Stimulated activated CD8-positive, alpha-beta memory T cell treated with anti-CD3 and anti-CD28 coated beads, Interleukin-15, amount 100 ng/mL, for 4 hours (primary cell): ENCODE measurements around the gene MYCN.

Source experiments
- DNase-seq, 2 donors: peaks; one replicate each; pipeline ENCODE4 v3.0.0-alpha.2; 2020; ENCODE audit warnings: low read depth in 2 of 2

Gene MYCN

GRCh38 chr2:15931319-15931890 lies 8.9 kb upstream of the MYCN start:
- DNase-seq: no peak

DNA sequence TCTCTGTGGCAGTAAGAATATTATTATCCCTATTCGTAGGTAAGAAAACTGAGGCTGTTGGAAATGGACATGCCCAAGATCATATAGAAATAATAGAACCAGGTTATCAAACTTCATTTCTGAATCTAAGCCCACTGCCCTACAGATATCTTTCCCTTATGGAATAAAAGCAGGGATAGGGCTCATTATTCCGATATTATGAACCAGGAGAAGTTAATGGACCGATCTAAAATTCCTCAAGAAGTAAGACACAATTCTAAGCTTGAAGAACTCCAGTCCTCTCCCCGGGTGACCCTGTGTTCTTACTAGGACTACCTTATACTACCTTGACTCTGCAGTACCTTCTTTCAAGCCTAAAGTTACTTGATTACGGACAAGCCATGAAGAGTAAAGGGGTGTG lies 8.4 kb upstream of the MYCN start:
- no peak for DNase-seq

DNA sequence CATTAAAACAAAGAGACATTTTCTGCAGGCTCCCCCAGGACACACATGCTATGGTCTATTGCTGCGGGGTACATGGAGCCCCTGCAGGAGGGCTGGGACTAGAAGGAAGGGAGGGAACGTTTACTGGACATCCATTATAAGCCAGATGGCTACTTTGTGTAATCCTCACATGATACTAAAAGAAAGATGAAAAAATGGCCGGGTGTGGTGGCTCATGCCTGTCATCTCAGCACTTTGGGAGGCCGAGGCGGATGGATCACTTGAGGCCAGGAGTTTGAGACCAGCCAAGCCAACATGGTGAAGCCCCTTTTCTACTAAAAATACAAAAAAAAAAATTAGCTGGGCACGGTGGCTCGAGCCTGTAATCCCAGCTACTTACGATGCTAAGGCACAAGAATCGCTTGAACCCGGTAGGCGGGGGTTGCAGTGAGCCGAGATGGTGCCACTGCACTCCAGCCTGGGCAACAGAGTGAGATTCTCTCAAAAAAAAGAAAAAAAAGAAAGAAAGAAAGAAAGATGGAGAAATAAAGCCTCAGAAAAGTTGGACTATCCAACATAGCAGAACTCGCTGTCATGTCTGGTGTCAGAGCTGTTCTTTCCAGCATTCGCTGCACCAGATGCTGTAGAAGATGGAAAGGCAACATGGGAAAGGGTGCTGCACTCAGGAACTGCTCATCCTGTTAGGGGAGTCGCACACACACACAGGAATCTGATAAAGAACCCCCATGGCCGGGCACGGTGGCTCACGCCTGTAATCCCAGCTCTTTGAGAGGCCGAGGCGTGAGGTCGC lies 7.8 kb upstream of the MYCN start:
- DNase-seq: no peak

DNA sequence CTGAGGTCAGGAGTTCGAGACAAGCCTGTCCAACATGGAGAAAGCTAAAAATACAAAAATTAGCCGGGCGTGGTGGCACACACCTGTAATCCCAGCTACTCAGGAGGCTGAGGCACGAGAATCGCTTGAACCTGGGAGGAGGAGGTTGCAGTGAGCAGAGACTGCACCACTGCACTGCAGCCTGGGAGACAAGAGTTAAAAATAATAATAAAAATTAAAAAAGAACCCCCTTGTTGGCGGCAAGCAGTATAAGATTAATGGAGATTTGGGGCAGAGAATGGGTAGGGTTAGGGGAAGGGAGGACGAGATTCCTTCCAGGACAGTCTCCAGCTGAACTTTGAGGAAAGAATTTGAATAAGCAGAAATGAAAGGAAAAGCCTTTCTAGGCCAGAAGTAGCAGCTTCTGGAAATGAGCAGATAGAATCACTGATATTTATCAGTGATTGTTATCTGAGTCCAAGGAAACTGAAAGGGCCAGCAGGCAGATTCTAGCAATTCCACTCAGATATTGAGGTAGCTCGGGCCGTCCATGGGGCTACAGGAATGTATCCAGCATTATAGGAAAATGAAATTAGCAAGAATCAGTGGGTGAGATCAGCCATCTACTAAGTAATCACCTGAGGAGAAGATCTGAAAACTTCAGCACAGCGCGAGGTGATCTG lies 7.0 kb upstream of the MYCN start:
- no peak for DNase-seq

- DNase-seq: no peak
Measured at GRCh38 chr2:15934291-15934945, 5.9 kb upstream of the MYCN start.

DNA sequence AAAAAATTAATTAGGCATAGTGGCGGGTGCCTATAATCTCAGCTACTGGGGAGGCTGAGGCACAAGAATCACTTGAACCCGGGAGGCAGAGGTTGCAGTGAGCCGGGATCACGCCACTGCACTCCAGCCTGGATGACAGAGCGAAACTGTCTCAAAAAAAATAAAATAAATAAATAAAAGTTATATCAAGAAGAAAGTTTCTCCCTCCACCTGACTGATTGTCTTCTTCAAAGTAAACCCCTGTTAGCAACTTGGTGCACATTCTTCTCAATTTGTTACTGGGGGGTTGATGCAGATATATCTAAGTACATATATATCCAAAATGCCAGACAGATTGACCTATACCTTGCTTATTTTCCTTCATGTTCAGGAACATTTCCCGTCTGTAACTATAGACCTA lies 5.2 kb upstream of the MYCN start:
- no peak for DNase-seq

DNA sequence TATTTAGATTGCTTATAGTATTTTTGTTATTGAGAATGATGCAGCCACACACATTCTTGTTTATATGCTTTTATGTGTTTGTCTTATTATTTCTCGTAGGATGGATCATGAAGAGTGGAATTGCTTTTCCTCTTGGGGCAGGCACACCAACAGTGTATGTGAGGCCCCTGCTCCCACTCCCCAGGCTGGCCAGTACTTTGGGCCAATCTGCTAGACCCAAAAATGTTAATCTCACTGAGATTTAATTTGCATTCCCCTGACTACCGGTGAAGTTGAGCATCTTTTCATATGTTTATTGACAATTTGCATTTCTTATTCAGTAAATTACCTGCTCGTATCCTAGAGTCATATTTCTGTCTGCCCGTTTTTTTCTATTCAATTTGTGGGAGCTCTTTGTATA lies 4.7 kb upstream of the MYCN start:
- no peak for DNase-seq

DNA sequence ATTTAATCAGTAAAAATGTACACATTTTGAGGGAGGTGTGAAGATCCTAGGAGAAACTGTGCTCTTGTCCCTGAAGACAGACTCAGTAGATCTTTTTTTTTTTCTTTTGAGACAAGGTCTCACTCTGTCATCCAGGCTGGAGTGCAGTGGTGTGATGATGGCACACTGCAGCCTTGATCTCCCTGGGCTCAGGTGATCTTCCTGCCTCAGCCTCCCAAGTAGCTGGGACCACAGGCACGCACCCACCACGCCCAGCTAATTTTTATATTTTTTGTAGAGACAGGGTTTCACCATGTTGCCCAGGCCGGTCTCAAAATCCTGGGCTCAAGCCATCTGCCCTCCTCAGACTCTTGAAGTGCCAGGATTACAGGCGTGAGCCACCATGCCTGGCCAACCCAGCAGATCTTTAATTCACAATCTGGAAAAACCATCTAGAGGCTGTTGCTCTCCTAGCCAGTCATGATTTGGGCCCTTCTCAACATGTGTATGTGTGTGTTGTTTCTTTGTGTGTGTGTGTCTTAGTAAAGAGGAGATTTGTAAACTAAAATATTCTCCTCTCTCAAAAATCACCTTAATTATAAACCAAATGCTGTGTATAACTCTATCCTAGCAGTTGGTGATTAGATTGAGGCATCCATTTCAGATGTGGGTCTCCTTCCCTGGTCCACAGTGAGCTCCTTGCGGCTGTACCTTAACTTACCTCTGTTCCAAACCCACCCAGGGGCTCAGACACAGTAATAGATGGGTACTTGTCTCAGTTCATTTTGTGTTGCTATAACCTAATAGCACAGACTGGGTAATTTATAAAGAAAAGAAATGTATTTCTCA lies 3.9 kb upstream of the MYCN start:
- no peak for DNase-seq

- no peak for DNase-seq
Measured at GRCh38 chr2:15937105-15937881, 3.1 kb upstream of the MYCN start.

DNA sequence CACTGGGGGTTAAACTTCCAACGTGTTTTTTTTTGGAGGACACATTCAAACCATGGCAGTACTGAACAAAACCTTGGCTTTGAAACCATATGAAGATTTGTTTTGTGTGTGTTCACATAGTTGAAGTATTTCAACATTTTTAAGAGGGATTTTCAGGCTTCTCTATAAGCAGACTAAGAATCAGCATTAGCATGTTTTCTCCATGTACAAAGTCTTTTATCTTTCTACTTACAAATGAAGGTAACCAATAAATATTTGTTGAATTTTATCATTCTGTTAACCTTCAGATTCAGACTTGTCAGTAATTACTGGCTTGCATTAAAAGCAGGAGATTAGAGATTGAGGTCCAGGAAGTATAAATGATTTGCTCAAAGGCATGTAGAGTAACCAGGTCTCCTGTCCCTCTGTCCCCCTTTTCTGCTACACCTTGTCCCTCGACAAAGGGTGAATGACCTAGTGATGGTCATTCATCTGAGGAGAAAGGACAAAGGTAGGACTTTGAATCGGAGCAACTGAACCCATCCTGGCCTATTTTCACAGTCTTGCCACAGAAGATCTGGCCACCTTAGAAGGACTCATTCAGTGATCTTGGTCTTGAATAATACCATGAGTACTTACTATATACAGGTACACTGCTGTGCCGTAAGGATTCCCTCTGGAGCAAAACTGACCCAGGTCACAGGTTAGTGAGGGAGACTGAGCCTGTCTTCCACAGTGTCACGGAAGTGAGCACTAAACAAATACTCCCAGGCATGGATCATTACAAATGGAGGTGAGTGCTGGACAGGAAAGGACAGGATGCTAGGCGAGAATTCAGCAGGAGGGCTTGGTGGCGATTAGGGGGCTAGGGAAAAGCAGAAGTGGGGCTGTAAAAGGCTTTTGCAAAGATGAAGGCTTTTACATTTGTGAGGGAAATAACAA lies 2.2 kb upstream of the MYCN start:
- DNase-seq: no peak

DNA sequence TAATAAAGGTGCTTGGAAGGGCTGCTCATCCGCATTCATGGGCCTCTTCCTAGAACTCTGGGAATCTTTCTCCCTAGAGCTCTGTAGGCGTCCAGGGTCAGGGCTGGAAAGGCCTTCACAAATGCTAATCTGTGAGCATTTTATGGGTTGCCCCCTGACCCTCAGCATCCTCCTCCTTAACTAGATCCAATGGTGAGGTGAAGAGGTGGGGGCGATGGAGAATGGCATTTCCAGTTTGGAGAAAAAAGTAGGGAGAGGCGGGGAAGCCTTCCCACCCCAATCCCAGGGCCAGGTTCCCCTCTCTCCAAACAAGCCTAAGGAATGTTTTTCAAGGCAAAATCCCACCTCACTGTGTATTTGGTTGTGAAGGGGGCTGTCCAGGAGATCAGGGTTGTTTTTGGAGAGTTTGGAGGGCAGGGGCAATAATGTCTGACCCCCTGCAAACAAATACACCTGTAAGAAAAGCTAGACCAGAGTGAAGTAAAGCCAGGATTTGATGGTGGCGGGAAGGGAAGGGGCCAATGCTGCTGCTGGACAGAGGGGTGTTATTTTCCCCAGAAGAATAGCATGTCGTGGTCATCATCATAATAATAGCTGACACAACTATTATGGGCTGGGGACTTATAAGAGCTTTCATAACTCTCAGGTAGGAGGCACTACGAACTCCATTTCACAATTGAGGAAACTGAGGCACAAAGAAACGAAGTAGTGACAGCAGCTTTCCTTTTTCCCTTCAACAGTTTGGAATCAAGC lies 1.4 kb upstream of the MYCN start:
- DNase-seq: no peak

- no peak for DNase-seq
Measured at GRCh38 chr2:15939556-15939853, 845 bp upstream of the MYCN start.

DNA sequence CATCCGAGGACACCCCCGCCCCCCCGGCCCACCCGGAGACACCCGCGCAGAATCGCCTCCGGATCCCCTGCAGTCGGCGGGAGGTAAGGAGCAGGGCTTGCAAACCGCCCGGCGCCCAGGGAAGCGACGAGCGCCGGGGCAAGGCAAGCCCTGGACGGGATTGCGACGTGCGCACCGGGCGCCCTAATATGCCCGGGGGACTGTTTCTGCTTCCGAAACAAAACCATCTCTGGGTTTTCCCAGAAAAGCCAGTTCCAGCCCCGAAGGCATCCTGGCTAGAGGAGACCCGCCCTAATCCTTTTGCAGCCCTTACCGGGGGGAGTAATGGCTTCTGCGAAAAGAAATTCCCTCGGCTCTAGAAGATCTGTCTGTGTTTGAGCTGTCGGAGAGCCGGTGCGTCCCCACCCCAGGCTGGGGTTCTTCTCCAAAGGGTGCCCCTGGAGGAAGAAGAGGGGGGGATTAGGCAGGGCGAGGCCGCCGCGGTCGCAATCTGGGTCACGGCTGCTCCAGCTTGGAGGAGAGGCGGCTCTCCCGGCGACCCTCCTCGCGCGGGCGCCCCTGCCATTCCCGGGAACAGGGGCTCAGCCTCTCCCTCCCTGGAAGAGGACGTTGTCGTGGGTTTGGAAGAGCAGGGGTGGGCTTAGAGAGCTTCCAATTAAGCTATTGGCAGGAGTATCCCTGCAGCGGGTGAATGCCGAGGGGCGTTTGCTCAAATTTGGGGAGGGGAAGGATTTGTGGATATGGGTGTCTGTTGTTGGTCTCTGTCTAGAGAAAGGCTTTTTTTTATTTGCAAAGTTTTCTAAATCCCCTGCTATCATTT lies 521 bp downstream of the MYCN start:
- no peak for DNase-seq

- no peak for DNase-seq
Measured at GRCh38 chr2:15941481-15941850, 1.1 kb downstream of the MYCN start.

GRCh38 chr2:15941871-15942710 lies 1.7 kb downstream of the MYCN start:
- no peak for DNase-seq

GRCh38 chr2:15942711-15943345 lies 2.5 kb downstream of the MYCN start:
- DNase-seq: no peak
